ENCODE measurements around the gene DESI1. TPM values are rescaled to one million over a fixed set of nuclear protein-coding genes. Genes with fewer than 3 reads are reported as not detected.

DESI1 gene
- polyA plus RNA-seq, 1 donor from 2014 or later: 27.5 TPM

DNA sequence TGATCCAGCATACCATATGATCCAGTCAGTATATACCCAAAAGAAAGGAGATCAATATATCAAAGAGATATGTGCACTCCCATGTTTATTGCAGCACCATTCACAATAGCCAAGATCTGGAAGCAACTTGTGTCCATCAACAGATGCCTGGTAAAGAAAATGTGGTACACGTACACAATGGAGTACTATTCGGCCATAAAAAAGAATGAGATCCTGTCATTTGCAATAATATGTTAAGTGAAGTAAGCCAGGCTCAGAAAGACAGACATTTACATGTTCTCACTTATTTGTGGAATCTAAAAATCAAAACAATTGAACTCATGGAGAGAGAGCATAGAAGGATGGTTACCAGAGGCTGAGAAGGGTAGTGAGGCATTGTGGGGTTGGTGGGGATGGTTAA is 40.9 kb upstream of the DESI1 start:
- no peaks in the 10 kb centered on the region for H3K9me2 ChIP-seq (ENCODE audit: insufficient read depth, low read length)
- no peaks in the 10 kb centered on the region for H3K9me3 ChIP-seq (ENCODE audit: low read length)
- H3K36me3 ChIP-seq (ENCODE audit: insufficient read depth, low read length): peaks cover 7% of the 10 kb centered on the region
- no peak overlapping the region for H2AFZ ChIP-seq (ENCODE audit: low read depth, low read length)
- H3F3A ChIP-seq (ENCODE audit: insufficient read depth, low read length, poor library complexity, severe bottlenecking): no peaks in the 10 kb centered on the region
- H3K27me3 ChIP-seq (ENCODE audit: insufficient read depth, low read depth, low read length): no peaks in the 10 kb centered on the region
- no peak overlapping the region for H3K27ac ChIP-seq (ENCODE audit: low read length)
- no peak overlapping the region for H3K4me2 ChIP-seq (ENCODE audit: low read length)
- H3K4me3 ChIP-seq (ENCODE audit: low read length): no peak overlapping the region
- no peak for TF ChIP-seq SMC3 (conservative IDR thresholded peaks at IDR 0.05; ENCODE audit: poor library complexity)
- no peak for TF ChIP-seq MXI1 (conservative IDR thresholded peaks at IDR 0.05; ENCODE audit: poor library complexity, severe bottlenecking)
- no peak for TF ChIP-seq EZH2 (IDR thresholded peaks at IDR 0.05; ENCODE audit: borderline replicate concordance, insufficient read depth, low read length, poor library complexity, severe bottlenecking)
- TF ChIP-seq EP300 (conservative IDR thresholded peaks at IDR 0.05; ENCODE audit: poor library complexity, severe bottlenecking): no peak
- TF ChIP-seq POLR2AphosphoS5 (IDR thresholded peaks at IDR 0.05): no peak
- H3K9ac ChIP-seq (ENCODE audit: low read length): no peak overlapping the region
- H3K79me2 ChIP-seq (replicated peaks; ENCODE audit: insufficient read depth, low read length): no peaks in the 10 kb centered on the region
- no peaks in the 10 kb centered on the region for H4K20me1 ChIP-seq (ENCODE audit: insufficient read depth)

DNA sequence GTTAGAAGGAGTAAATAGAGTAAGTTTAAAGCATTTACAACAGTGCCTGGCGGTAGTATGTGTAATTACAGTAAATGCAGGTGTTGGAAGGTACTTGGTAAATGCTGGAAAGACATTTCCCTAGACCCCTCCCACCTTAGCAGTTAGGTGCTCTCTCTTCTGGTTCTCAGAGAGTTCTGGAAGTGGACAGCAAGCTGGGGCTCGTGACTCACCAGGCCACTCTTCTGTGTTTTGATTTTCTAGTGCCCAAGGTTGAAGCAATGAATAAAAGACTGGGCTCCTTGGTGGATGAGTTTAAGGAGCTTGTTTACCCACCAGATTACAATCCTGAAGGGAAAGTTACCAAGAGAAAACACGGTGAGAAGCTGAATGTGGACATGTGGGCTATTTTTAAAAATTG is 40.2 kb upstream of the DESI1 start:
- H3K27me3 ChIP-seq (ENCODE audit: insufficient read depth, low read depth, low read length): no peaks in the 10 kb centered on the region

More for the DNA sequence above, 40.2 kb upstream of the DESI1 start:
- Histone ChIP-seq H3K9me2 (ENCODE audit: insufficient read depth, low read length) (no peaks in the 10 kb centered on the region), H2AFZ (ENCODE audit: low read depth, low read length) (no peak overlapping the region), H3F3A (ENCODE audit: insufficient read depth, low read length, poor library complexity, severe bottlenecking) (no peaks in the 10 kb centered on the region), H3K27ac (ENCODE audit: low read length) (no peak overlapping the region), H3K9ac (ENCODE audit: low read length) (no peak overlapping the region), H3K4me3 (ENCODE audit: low read length) (no peak overlapping the region), H4K20me1 (ENCODE audit: insufficient read depth) (no peaks in the 10 kb centered on the region), H3K79me2 (replicated peaks; ENCODE audit: insufficient read depth, low read length) (no peaks in the 10 kb centered on the region), H3K9me3 (ENCODE audit: low read length) (no peaks in the 10 kb centered on the region), H3K4me2 (ENCODE audit: low read length) (no peak overlapping the region), H3K36me3 (ENCODE audit: insufficient read depth, low read length) (peaks cover 7% of the 10 kb centered on the region)
- TF ChIP-seq MXI1 (conservative IDR thresholded peaks at IDR 0.05; ENCODE audit: poor library complexity, severe bottlenecking): no peak
- TF ChIP-seq, protein P1, sequence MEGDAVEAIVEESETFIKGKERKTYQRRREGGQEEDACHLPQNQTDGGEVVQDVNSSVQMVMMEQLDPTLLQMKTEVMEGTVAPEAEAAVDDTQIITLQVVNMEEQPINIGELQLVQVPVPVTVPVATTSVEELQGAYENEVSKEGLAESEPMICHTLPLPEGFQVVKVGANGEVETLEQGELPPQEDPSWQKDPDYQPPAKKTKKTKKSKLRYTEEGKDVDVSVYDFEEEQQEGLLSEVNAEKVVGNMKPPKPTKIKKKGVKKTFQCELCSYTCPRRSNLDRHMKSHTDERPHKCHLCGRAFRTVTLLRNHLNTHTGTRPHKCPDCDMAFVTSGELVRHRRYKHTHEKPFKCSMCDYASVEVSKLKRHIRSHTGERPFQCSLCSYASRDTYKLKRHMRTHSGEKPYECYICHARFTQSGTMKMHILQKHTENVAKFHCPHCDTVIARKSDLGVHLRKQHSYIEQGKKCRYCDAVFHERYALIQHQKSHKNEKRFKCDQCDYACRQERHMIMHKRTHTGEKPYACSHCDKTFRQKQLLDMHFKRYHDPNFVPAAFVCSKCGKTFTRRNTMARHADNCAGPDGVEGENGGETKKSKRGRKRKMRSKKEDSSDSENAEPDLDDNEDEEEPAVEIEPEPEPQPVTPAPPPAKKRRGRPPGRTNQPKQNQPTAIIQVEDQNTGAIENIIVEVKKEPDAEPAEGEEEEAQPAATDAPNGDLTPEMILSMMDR (IDR thresholded peaks at IDR 0.05; ENCODE audit: poor library complexity, severe bottlenecking): no peak
- TF ChIP-seq POLR2AphosphoS5 (IDR thresholded peaks at IDR 0.05): no peak
- TF ChIP-seq, protein P2, sequence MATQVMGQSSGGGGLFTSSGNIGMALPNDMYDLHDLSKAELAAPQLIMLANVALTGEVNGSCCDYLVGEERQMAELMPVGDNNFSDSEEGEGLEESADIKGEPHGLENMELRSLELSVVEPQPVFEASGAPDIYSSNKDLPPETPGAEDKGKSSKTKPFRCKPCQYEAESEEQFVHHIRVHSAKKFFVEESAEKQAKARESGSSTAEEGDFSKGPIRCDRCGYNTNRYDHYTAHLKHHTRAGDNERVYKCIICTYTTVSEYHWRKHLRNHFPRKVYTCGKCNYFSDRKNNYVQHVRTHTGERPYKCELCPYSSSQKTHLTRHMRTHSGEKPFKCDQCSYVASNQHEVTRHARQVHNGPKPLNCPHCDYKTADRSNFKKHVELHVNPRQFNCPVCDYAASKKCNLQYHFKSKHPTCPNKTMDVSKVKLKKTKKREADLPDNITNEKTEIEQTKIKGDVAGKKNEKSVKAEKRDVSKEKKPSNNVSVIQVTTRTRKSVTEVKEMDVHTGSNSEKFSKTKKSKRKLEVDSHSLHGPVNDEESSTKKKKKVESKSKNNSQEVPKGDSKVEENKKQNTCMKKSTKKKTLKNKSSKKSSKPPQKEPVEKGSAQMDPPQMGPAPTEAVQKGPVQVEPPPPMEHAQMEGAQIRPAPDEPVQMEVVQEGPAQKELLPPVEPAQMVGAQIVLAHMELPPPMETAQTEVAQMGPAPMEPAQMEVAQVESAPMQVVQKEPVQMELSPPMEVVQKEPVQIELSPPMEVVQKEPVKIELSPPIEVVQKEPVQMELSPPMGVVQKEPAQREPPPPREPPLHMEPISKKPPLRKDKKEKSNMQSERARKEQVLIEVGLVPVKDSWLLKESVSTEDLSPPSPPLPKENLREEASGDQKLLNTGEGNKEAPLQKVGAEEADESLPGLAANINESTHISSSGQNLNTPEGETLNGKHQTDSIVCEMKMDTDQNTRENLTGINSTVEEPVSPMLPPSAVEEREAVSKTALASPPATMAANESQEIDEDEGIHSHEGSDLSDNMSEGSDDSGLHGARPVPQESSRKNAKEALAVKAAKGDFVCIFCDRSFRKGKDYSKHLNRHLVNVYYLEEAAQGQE (IDR thresholded peaks at IDR 0.05; ENCODE audit: borderline replicate concordance): no peak

Measured in neural cell (in vitro differentiated cells).